HEK293 (cell line): ENCODE measurements around the gene STAT5B.

Source experiments
- CTCF ChIA-PET: fragments of 350-600 bp; formaldehyde crosslinking; extraction: SDS; loops from one replicate; lab custom pipeline; 2021; ENCODE audit warnings: antibody characterized with exemption; lab: Yijun Ruan, JAX
- POLR2A ChIA-PET: fragments of 300-600 bp; formaldehyde crosslinking; extraction: SDS; loops from one replicate; lab custom pipeline; 2020; ENCODE audit warnings: antibody characterized with exemption, inconsistent platforms; lab: Yijun Ruan, JAX
- H3K27ac ChIP-seq: fragments of 200-500 bp; sonication (Bioruptor generic); 2 replicates; pipeline ENCODE4 v1.5.1; 2014; ENCODE audit warnings: low read depth, low read length, control low read depth, inconsistent platforms; ENCODE audit errors: extremely low read depth
- H3K36me3 ChIP-seq, 2 experiments: fragments of 200-500 bp in 1 of 2; sonication (Bioruptor generic) in 1 of 2; 1 replicate in 1 of 2; 2 replicates in 1 of 2; pipeline ENCODE4 v1.5.1; 2014 to 2017; ENCODE audit warnings: inconsistent platforms in 2 of 2, low read length in 2 of 2; ENCODE audit not compliant: control insufficient read depth in 2 of 2, insufficient read depth in 1 of 2
- H3K4me1 ChIP-seq: fragments of 200-500 bp; sonication (Bioruptor generic); 2 replicates; pipeline ENCODE4 v1.5.1; 2014; ENCODE audit warnings: mild to moderate bottlenecking, low read length, inconsistent platforms; ENCODE audit not compliant: control insufficient read depth, insufficient read depth
- H3K4me3 ChIP-seq: 2 replicates; pipeline ENCODE4 v1.5.1; 2011; ENCODE audit warnings: low read depth, mild to moderate bottlenecking, control low read depth, low read length, moderate library complexity
- H3K9me3 ChIP-seq: fragments of 200-500 bp; sonication (Bioruptor generic); 2 replicates; pipeline ENCODE4 v1.5.1; 2014; ENCODE audit warnings: low read depth, low read length, inconsistent platforms; ENCODE audit not compliant: control insufficient read depth, insufficient read depth
- KLF1 ChIP-seq: fragments of 450-650 bp; formaldehyde crosslinking; IDR thresholded peaks from 2 replicates; pipeline ENCODE4 v1.5.1; 2016; ENCODE audit warnings: missing biosample characterization, missing genetic modification characterization
- KLF16 ChIP-seq: fragments of 450-650 bp; formaldehyde crosslinking; IDR thresholded peaks from 2 replicates; pipeline ENCODE4 v1.5.1; 2017; ENCODE audit warnings: missing biosample characterization, missing genetic modification characterization
- KLF8 ChIP-seq: fragments of 450-650 bp; formaldehyde crosslinking; IDR thresholded peaks from 2 replicates; pipeline ENCODE4 v1.5.1; 2016; ENCODE audit warnings: missing biosample characterization, missing genetic modification characterization
- KLF9 ChIP-seq: fragments of 450-650 bp; formaldehyde crosslinking; IDR thresholded peaks from 2 replicates; pipeline ENCODE4 v1.5.1; 2016; ENCODE audit warnings: missing biosample characterization, missing genetic modification characterization, low read depth
- MZF1 ChIP-seq: fragments of 450-650 bp; formaldehyde crosslinking; IDR thresholded peaks from 2 replicates; pipeline ENCODE4 v1.5.1; 2017; ENCODE audit warnings: missing biosample characterization, missing genetic modification characterization, borderline replicate concordance
- WT1 ChIP-seq: fragments of 450-650 bp; formaldehyde crosslinking; IDR thresholded peaks from 2 replicates; pipeline ENCODE4 v1.5.1; 2016; ENCODE audit warnings: missing biosample characterization, missing genetic modification characterization
- ZBTB8A ChIP-seq: fragments of 450-650 bp; formaldehyde crosslinking; IDR thresholded peaks from 2 replicates; pipeline ENCODE4 v1.5.1; 2016; ENCODE audit warnings: missing biosample characterization, missing genetic modification characterization
- ZNF157 ChIP-seq: fragments of 450-650 bp; formaldehyde crosslinking; IDR thresholded peaks from 2 replicates; pipeline ENCODE4 v1.5.1; 2016; ENCODE audit warnings: missing biosample characterization, missing genetic modification characterization
- ZNF16 ChIP-seq: fragments of 450-650 bp; formaldehyde crosslinking; IDR thresholded peaks from 2 replicates; pipeline ENCODE4 v1.5.1; 2016; ENCODE audit warnings: low read depth, missing biosample characterization, missing genetic modification characterization
- ZNF292 ChIP-seq: fragments of 450-650 bp; formaldehyde crosslinking; IDR thresholded peaks from 2 replicates; pipeline ENCODE4 v1.5.1; 2016; ENCODE audit warnings: low read depth, missing biosample characterization, missing genetic modification characterization, borderline replicate concordance
- ZNF311 ChIP-seq: fragments of 450-650 bp; formaldehyde crosslinking; IDR thresholded peaks from 2 replicates; pipeline ENCODE4 v1.5.1; 2017; ENCODE audit warnings: missing biosample characterization, missing genetic modification characterization, borderline replicate concordance
- ZNF560 ChIP-seq: fragments of 450-650 bp; formaldehyde crosslinking; IDR thresholded peaks from 2 replicates; pipeline ENCODE4 v1.5.1; 2017; ENCODE audit warnings: missing biosample characterization, missing genetic modification characterization, borderline replicate concordance
- ZNF621 ChIP-seq: fragments of 450-650 bp; formaldehyde crosslinking; IDR thresholded peaks from 2 replicates; pipeline ENCODE4 v1.5.1; 2017; ENCODE audit warnings: missing biosample characterization, missing genetic modification characterization
- ZNF623 ChIP-seq: fragments of 450-650 bp; formaldehyde crosslinking; IDR thresholded peaks from 2 replicates; pipeline ENCODE4 v1.5.1; 2016; ENCODE audit warnings: missing biosample characterization, missing genetic modification characterization
- ZNF76 ChIP-seq: fragments of 450-650 bp; formaldehyde crosslinking; IDR thresholded peaks from 2 replicates; pipeline ENCODE4; 2016; ENCODE audit warnings: low read depth, missing biosample characterization, missing genetic modification characterization, borderline replicate concordance
- ZNF830 ChIP-seq: fragments of 450-650 bp; IDR thresholded peaks from 2 replicates; pipeline ENCODE4 v1.5.0; 2018; ENCODE audit warnings: missing biosample characterization, missing genetic modification characterization, low read depth, mild to moderate bottlenecking, moderate library complexity
- ZNF843 ChIP-seq: fragments of 450-650 bp; formaldehyde crosslinking; IDR thresholded peaks from 2 replicates; pipeline ENCODE4 v1.5.1; 2016; ENCODE audit warnings: missing biosample characterization, missing genetic modification characterization
- ZSCAN30 ChIP-seq: fragments of 450-650 bp; IDR thresholded peaks from 2 replicates; pipeline ENCODE4 v1.5.1; 2018; ENCODE audit warnings: missing biosample characterization, mild to moderate bottlenecking, missing genetic modification characterization, moderate library complexity
- TF ChIP-seq, protein P1 (sequence below): fragments of 450-650 bp; formaldehyde crosslinking; IDR thresholded peaks from 2 replicates; pipeline ENCODE4 v1.5.1; 2016; ENCODE audit warnings: missing biosample characterization, missing genetic modification characterization
- TF ChIP-seq, protein P2 (sequence below): fragments of 450-650 bp; formaldehyde crosslinking; IDR thresholded peaks from 2 replicates; pipeline ENCODE4 v1.5.1; 2016; ENCODE audit warnings: missing biosample characterization, missing genetic modification characterization
- TF ChIP-seq, protein P3 (sequence below): fragments of 450-650 bp; formaldehyde crosslinking; IDR thresholded peaks from 2 replicates; pipeline ENCODE4 v1.5.1; 2016; ENCODE audit warnings: missing biosample characterization, missing genetic modification characterization
- TF ChIP-seq, protein P4 (sequence below): fragments of 450-650 bp; formaldehyde crosslinking; IDR thresholded peaks from 2 replicates; pipeline ENCODE4 v1.5.1; 2017; ENCODE audit warnings: missing biosample characterization, missing genetic modification characterization

The STAT5B gene

DNA sequence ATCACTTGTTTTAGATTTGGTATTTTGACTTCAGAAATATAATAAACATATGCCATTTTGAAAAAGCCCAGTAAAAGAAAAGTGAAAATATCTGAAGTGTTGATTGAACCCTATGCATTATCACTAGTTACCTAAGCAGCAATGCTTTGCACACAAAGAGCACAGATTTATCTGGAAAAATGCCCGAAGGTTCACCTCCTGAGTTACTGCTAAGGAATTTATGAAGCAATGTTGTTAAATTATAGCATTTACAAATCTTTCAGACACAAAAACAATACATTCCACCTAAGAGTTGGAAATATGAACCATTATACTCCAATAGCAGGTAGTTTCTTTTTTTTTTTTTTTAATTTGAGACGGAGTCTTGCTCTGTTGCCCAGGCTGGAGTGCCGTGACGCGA, 43.0 kb downstream of the STAT5B start:
- CTCF ChIA-PET: interaction anchor here (0.6 kb wide), 1 partner anchor 204 kb away, joined by 5 read pairs; no protein-coding TSS in a partner anchor
- Histone ChIP-seq H3K4me3 (no peak overlapping the region), H3K27ac (no peak overlapping the region), H3K9me3 (no peaks in the 10 kb centered on the region), H3K36me3 (peaks cover 0 to 4% of the 10 kb centered on the region in 2 experiments; a peak in 1 of 3 replicates), H3K4me1 (peaks cover 11% of the 10 kb centered on the region)
- no peak for TF ChIP-seq KLF1 (tag by site-specific recombination)
- TF ChIP-seq, protein P1, sequence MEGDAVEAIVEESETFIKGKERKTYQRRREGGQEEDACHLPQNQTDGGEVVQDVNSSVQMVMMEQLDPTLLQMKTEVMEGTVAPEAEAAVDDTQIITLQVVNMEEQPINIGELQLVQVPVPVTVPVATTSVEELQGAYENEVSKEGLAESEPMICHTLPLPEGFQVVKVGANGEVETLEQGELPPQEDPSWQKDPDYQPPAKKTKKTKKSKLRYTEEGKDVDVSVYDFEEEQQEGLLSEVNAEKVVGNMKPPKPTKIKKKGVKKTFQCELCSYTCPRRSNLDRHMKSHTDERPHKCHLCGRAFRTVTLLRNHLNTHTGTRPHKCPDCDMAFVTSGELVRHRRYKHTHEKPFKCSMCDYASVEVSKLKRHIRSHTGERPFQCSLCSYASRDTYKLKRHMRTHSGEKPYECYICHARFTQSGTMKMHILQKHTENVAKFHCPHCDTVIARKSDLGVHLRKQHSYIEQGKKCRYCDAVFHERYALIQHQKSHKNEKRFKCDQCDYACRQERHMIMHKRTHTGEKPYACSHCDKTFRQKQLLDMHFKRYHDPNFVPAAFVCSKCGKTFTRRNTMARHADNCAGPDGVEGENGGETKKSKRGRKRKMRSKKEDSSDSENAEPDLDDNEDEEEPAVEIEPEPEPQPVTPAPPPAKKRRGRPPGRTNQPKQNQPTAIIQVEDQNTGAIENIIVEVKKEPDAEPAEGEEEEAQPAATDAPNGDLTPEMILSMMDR (tag by site-specific recombination): no peak
- TF ChIP-seq ZNF16 (tag by site-specific recombination): no peak
- no peak for TF ChIP-seq ZNF560 (tag by site-specific recombination)
- TF ChIP-seq ZNF623 (tag by site-specific recombination): no peak
- no peak for TF ChIP-seq ZNF76
- TF ChIP-seq ZNF311 (tag by site-specific recombination): no peak
- no peak for TF ChIP-seq ZNF843 (tag by site-specific recombination)
- no peak for TF ChIP-seq ZBTB8A (tag by site-specific recombination)
- no peak for TF ChIP-seq ZNF621 (tag by site-specific recombination)
- no peak for TF ChIP-seq ZSCAN30
- TF ChIP-seq ZNF830 (tag by site-specific recombination): no peak
- POLR2A ChIA-PET: no interaction called here

DNA sequence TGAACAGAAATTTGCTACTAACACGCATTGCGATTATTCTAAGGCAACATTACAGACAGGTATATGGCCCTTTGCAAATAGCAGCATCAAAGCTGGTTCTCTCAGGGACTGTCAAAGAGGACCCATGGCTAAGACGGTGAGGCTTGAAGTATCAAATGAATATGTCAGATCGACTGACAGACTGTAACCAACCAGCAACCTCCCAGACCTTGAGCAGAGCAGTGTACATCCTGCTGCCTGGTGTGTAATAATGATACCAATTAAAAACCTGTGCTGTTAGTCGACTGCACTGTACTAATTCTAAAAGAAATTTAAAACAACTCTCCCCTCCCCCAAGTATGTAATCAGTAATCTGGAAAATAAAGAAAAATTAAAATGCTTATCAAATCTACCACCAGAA, 46.0 kb downstream of the STAT5B start:
- Histone ChIP-seq H3K27ac (no peak overlapping the region), H3K4me1 (peaks cover 2% of the 10 kb centered on the region; the same call in 1 of the 2 replicates)
- TF ChIP-seq ZNF157 (tag by site-specific recombination) (no peak), KLF9 (no peak), ZNF292 (tag by site-specific recombination) (no peak), KLF16 (tag by site-specific recombination) (no peak), MZF1 (tag by site-specific recombination) (no peak), ZNF16 (tag by site-specific recombination) (no peak), WT1 (no peak), KLF8 (tag by site-specific recombination) (no peak)
- TF ChIP-seq, protein P2, sequence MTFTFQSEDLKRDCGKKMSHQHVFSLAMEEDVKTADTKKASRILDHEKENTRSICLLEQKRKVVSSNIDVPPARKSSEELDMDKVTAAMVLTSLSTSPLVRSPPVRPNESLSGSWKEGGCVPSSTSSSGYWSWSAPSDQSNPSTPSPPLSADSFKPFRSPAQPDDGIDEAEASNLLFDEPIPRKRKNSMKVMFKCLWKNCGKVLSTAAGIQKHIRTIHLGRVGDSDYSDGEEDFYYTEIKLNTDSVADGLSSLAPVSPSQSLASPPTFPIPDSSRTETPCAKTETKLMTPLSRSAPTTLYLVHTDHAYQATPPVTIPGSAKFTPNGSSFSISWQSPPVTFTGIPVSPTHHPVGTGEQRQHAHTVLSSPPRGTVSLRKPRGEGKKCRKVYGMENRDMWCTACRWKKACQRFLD: no peak
- TF ChIP-seq, protein P3, sequence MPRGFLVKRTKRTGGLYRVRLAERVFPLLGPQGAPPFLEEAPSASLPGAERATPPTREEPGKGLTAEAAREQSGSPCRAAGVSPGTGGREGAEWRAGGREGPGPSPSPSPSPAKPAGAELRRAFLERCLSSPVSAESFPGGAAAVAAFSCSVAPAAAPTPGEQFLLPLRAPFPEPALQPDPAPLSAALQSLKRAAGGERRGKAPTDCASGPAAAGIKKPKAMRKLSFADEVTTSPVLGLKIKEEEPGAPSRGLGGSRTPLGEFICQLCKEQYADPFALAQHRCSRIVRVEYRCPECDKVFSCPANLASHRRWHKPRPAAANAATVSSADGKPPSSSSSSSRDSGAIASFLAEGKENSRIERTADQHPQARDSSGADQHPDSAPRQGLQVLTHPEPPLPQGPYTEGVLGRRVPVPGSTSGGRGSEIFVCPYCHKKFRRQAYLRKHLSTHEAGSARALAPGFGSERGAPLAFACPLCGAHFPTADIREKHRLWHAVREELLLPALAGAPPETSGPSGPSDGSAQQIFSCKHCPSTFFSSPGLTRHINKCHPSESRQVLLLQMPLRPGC (tag by site-specific recombination): no peak
- TF ChIP-seq, protein P4, sequence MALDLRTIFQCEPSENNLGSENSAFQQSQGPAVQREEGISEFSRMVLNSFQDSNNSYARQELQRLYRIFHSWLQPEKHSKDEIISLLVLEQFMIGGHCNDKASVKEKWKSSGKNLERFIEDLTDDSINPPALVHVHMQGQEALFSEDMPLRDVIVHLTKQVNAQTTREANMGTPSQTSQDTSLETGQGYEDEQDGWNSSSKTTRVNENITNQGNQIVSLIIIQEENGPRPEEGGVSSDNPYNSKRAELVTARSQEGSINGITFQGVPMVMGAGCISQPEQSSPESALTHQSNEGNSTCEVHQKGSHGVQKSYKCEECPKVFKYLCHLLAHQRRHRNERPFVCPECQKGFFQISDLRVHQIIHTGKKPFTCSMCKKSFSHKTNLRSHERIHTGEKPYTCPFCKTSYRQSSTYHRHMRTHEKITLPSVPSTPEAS (tag by site-specific recombination): no peak
- TF ChIP-seq, all 188 proteins: peak for 0
- ChIA-PET POLR2A (interaction anchor here (0.6 kb wide), 1 partner anchor 214 kb away, joined by 4 read pairs; no protein-coding TSS in a partner anchor), CTCF (interaction anchor here (0.6 to 1.7 kb wide), 5 partner anchors 8 to 92 kb away, joined by 3 to 10 read pairs (median 3); no protein-coding TSS in a partner anchor)
- H3K4me3 ChIP-seq: no peak overlapping the region
- no peaks in the 10 kb centered on the region for H3K9me3 ChIP-seq
- peaks cover 3 to 4% of the 10 kb centered on the region in 2 experiments; a peak in 2 of 3 replicates for H3K36me3 ChIP-seq
